GM12878 (cell line): ENCODE results near the gene ARL3. TPM values are rescaled to one million over a fixed set of nuclear protein-coding genes. Genes with fewer than 3 reads are reported as not detected.

Experiments
- ATAC-seq: fragments of 200-7000 bp; cut with Tn5 transposase; 3 replicates; pipeline ENCODE4 v1.9.1; 2020; ENCODE audit warnings: mild to moderate bottlenecking, moderate library complexity
- BruUV-seq: library from RNA; stranded (reverse); fragments of 400-500 nt; replicated peaks from 2 replicates; lab custom pipeline; 2021; lab: Mats Ljungman, UMichigan
- CTCF ChIA-PET: fragments of 300-600 bp; sonication (Branson Sonifier 250); formaldehyde crosslinking; extraction: SDS; loops from one replicate; lab custom pipeline; 2021; ENCODE audit warnings: inconsistent platforms; lab: Yijun Ruan, JAX
- POLR2A ChIA-PET: fragments of 350-600 bp; formaldehyde crosslinking; extraction: SDS; loops from one replicate; lab custom pipeline; 2021; ENCODE audit warnings: inconsistent platforms; lab: Charles Lee
- RAD21 ChIA-PET: fragments of 300-600 bp; sonication (Branson Sonifier 250); formaldehyde crosslinking; loops from one replicate; lab custom pipeline; 2023; ENCODE audit warnings: antibody characterized with exemption; ENCODE audit not compliant: unreplicated experiment; lab: Charles Lee
- SMC1A ChIA-PET: fragments of 300-600 bp; sonication (Branson Sonifier 250); formaldehyde crosslinking; loops from one replicate; lab custom pipeline; 2023; ENCODE audit not compliant: unreplicated experiment, uncharacterized antibody; lab: Charles Lee
- DNase-seq: peaks from one replicate; pipeline ENCODE4 v3.0.0-alpha.2; 2011; ENCODE audit warnings: low read depth, low spot score
- FAIRE-seq: peaks from 3 replicates; lab custom pipeline; 2011; peaks lifted over from hg19 to GRCh38; lab: Jason Lieb, UNC
- H2AFZ ChIP-seq: 2 replicates; pipeline ENCODE4 v1.6.0; 2011; ENCODE audit warnings: low read depth, low read length, control low read depth; ENCODE audit not compliant: control insufficient read depth
- H3K27ac ChIP-seq: 2 replicates; pipeline ENCODE4 v1.5.1; 2011; ENCODE audit warnings: control low read depth; ENCODE audit not compliant: control insufficient read depth, insufficient read depth
- H3K27me3 ChIP-seq, 2 experiments: replicated peaks in 1 of 2; 2 replicates each; pipeline versions ENCODE4 v1.6.0 to v1.6.1; 2011; ENCODE audit warnings: low read length in 1 of 2; ENCODE audit not compliant: control insufficient read depth in 2 of 2, insufficient read depth in 2 of 2
- H3K36me3 ChIP-seq, 2 experiments: 2 replicates each; pipeline ENCODE4 v1.5.1; 2011; ENCODE audit warnings: low read length in 1 of 2; ENCODE audit not compliant: control insufficient read depth in 2 of 2, insufficient read depth in 2 of 2
- H3K4me1 ChIP-seq: 2 replicates; pipeline ENCODE4 v1.6.1; 2011; ENCODE audit warnings: mild to moderate bottlenecking, low read length, moderate library complexity, mixed read lengths; ENCODE audit not compliant: control insufficient read depth, insufficient read depth
- H3K4me2 ChIP-seq: 2 replicates; pipeline ENCODE4 v1.6.0; 2011; ENCODE audit warnings: control low read depth; ENCODE audit not compliant: control insufficient read depth, insufficient read depth
- H3K4me3 ChIP-seq: fragments of 200-600 bp; sonication (generic); 2 replicates; pipeline ENCODE4 v1.5.1; 2016
- H3K79me2 ChIP-seq: 2 replicates; pipeline ENCODE4 v1.6.0; 2011; ENCODE audit warnings: low read length; ENCODE audit not compliant: control insufficient read depth, insufficient read depth
- H3K9ac ChIP-seq: 2 replicates; pipeline ENCODE4 v1.8.0; 2011; ENCODE audit warnings: low read length, control low read depth, mixed read lengths; ENCODE audit not compliant: control insufficient read depth, insufficient read depth
- H3K9me3 ChIP-seq: replicated peaks from 3 replicates; pipeline ENCODE4 v1.5.1; 2011; ENCODE audit warnings: mild to moderate bottlenecking, low read length; ENCODE audit not compliant: control insufficient read depth, insufficient read depth
- H4K20me1 ChIP-seq: 2 replicates; pipeline ENCODE4 v1.6.0; 2011; ENCODE audit not compliant: control insufficient read depth, insufficient read depth
- E2F8 ChIP-seq: fragments of 450-650 bp; IDR thresholded peaks from 2 replicates; pipeline ENCODE4 v1.6.1; 2018; ENCODE audit warnings: mild to moderate bottlenecking, low read depth, moderate library complexity; ENCODE audit not compliant: partially characterized antibody
- FOS ChIP-seq: IDR thresholded peaks from 3 replicates; pipeline ENCODE4 v1.6.1; 2011; ENCODE audit warnings: borderline replicate concordance; ENCODE audit not compliant: insufficient read length; ENCODE audit errors: extremely low read depth
- HDAC2 ChIP-seq: fragments of 200-600 bp; sonication (generic); IDR thresholded peaks from 2 replicates; pipeline ENCODE4 v1.6.1; 2017
- NFIC ChIP-seq: IDR thresholded peaks from 2 replicates; pipeline ENCODE4 v1.6.1; 2012; ENCODE audit warnings: low read depth, mild to moderate bottlenecking, inconsistent platforms, low read length, moderate library complexity
- SREBF2 ChIP-seq: IDR thresholded peaks from 2 replicates; pipeline ENCODE4 v1.6.1; 2012; ENCODE audit warnings: mild to moderate bottlenecking, low read length
- WGBS: methylation state at CpG from one replicate; pipeline ENCODE4 v1.1.6; 2016; ENCODE audit warnings: low lambda C conversion rate; ENCODE audit not compliant: insufficient replicate concordance, insufficient coverage; ENCODE audit errors: missing lambda C conversion rate; 5-methylcytosine and 5-hydroxymethylcytosine counted together
- in situ Hi-C: fragments of 300-500 bp; cut with MboI; formaldehyde crosslinking; loops from 9 replicates; pipeline ENCODE4 v1.14.3; 2018; ENCODE audit warnings: mixed read lengths
- intact Hi-C: fragments of 100-400 bp; cut with micrococcal nuclease; formaldehyde crosslinking; loops from one replicate; pipeline ENCODE4 v1.14.2; 2022; ENCODE audit not compliant: unreplicated experiment
- polyA plus RNA-seq, 11 experiments: library from polyadenylated mRNA; depleted of rRNA in 4 of 11; unstranded in 6 of 11; stranded (reverse) in 5 of 11; fragments of >200 nt; fragmentation: Nextera tagmentation in 4 of 11; fragmentation: Illumina TruSeq in 1 of 11; extraction: Ambion mirVana in 4 of 11; extraction: Trizol in 1 of 11; gene quantifications; 1 replicate in 1 of 11; 2 replicates in 10 of 11; pipeline versions ENCODE4 v1.2.1 to v1.2.3, GENCODE V29; 2011 to 2016; ENCODE audit warnings: inconsistent platforms in 2 of 11, missing spikeins in 2 of 11, low read depth in 1 of 11
- total RNA-seq, 4 experiments: library from RNA; depleted of rRNA in 3 of 4; stranded (reverse); fragments of >200 nt in 3 of 4; fragmentation: Illumina TruSeq in 1 of 4; extraction: Trizol in 1 of 4; gene quantifications; 2 replicates each; pipeline versions ENCODE4 v1.2.1 to v1.2.3, GENCODE V29; 2013 to 2021

Gene ARL3
- total and polyA plus RNA-seq, 10 of the 15 experiments (the other 5 are each of a cell fraction or from before 2014, with no cell fraction given): 4.9 to 26.1 (median 11.0) TPM

GRCh38 chr10:102639537-102639936 is 74.7 kb downstream of the ARL3 start:
- RAD21 ChIA-PET: no interaction called here
- H2AFZ ChIP-seq: no peak overlapping the region
- no peak overlapping the region for H3K27ac ChIP-seq
- no peak overlapping the region for H3K4me2 ChIP-seq
- no peaks in the 10 kb centered on the region for H3K36me3 ChIP-seq
- ATAC-seq (no peak), DNase-seq (no peak), FAIRE-seq (no peak)
- no peak overlapping the region for H3K9ac ChIP-seq
- H3K4me3 ChIP-seq: no peak overlapping the region
- H3K4me1 ChIP-seq: no peaks in the 10 kb centered on the region
- no peaks in the 10 kb centered on the region for H3K27me3 ChIP-seq
- H3K79me2 ChIP-seq: peaks cover 21% of the 10 kb centered on the region
- SMC1A ChIA-PET: interaction anchor here (1.0 kb wide), 1 partner anchor 70 kb away, joined by 3 read pairs; no protein-coding TSS in a partner anchor
- no TSS peak for BruUV-seq
- POLR2A ChIA-PET: interaction anchor here (0.5 to 0.6 kb wide), 2 partner anchors 74 to 1476 kb away, joined by 5 read pairs; partner anchors contain the start of gene ARL3
- H3K9me3 ChIP-seq: no peaks in the 10 kb centered on the region
- no peak for TF ChIP-seq HDAC2
- no peak for TF ChIP-seq FOS
- no peak for TF ChIP-seq NFIC
- no peak for TF ChIP-seq SREBF2
- TF ChIP-seq E2F8: no peak
- WGBS: 29% methylated on average over 2 of the region's 2 CpGs
- no peaks in the 10 kb centered on the region for H4K20me1 ChIP-seq
- in situ Hi-C loops: no loop called here
- intact Hi-C loops: no loop called here
- CTCF ChIA-PET: no interaction called here
